Measurements from ENCODE around the gene ANKS1B.

GRCh38 chr12:99810718-99811593 is 173.8 kb downstream of the ANKS1B start:
- TF ChIP-seq CTCF (IDR thresholded peaks at IDR 0.05): peak in 2 of 6 experiments; percentile 18 to 24
- TF ChIP-seq POLR2A (IDR thresholded peaks at IDR 0.05): no peak

Data from Peyer's patch (tissue), 4 donors.